RPMI8226 (cell line): ENCODE measurements around the gene ATG2A.
A peak's percentile ranks its signal among the peaks of the same experiment; 100 is the strongest.

Source experiments
- DNase-seq: peaks from one replicate; pipeline ENCODE4 v3.0.0-alpha.2; 2015

ATG2A gene

GRCh38 chr11:64867748-64868462, 49.1 kb downstream of the ATG2A start:
- no peak for DNase-seq

- no peak for DNase-seq
These were observed 50.9 kb downstream of the ATG2A start for GRCh38 chr11:64866173-64866491.

GRCh38 chr11:64865286-64866172, 51.5 kb downstream of the ATG2A start:
- no peak for DNase-seq

GRCh38 chr11:64864473-64865285, 52.3 kb downstream of the ATG2A start:
- DNase-seq = peak; percentile 87

GRCh38 chr11:64864135-64864472, 52.9 kb downstream of the ATG2A start:
- DNase-seq = no peak

GRCh38 chr11:64863391-64864060, 53.5 kb downstream of the ATG2A start:
- DNase-seq = no peak

GRCh38 chr11:64862987-64863390, 54.0 kb downstream of the ATG2A start:
- DNase-seq = no peak

GRCh38 chr11:64861227-64861975, 55.6 kb downstream of the ATG2A start:
- DNase-seq = peak; percentile 64

- peak; percentile 72 for DNase-seq
These were observed 57.2 kb downstream of the ATG2A start for GRCh38 chr11:64859542-64860414.

GRCh38 chr11:64858467-64859263, 58.3 kb downstream of the ATG2A start:
- no peak for DNase-seq

GRCh38 chr11:64857485-64857884, 59.5 kb downstream of the ATG2A start:
- no peak for DNase-seq

- DNase-seq = no peak
These were observed 60.4 kb downstream of the ATG2A start for GRCh38 chr11:64856382-64857227.

GRCh38 chr11:64855596-64856304, 61.3 kb downstream of the ATG2A start:
- DNase-seq = no peak

- DNase-seq = no peak
These were observed 62.2 kb downstream of the ATG2A start for GRCh38 chr11:64854534-64855502.

- DNase-seq = no peak
These were observed 62.9 kb downstream of the ATG2A start for GRCh38 chr11:64854157-64854533.

GRCh38 chr11:64853709-64854108, 63.3 kb downstream of the ATG2A start:
- no peak for DNase-seq

GRCh38 chr11:64852804-64853509, 64.1 kb downstream of the ATG2A start:
- no peak for DNase-seq
